ENCODE measurements around the gene STAC2. TPM values are rescaled to one million over a fixed set of nuclear protein-coding genes. Genes with fewer than 3 reads are reported as not detected.

Gene STAC2
- total RNA-seq, 1 experiment from 2014 or later: not detected

GRCh38 chr17:39173526-39174274, 52.0 kb downstream of the STAC2 start:
- CTCF ChIA-PET: interaction anchor here (0.7 to 7.6 kb wide), 19 partner anchors 8 to 277 kb away, joined by 3 to 148 read pairs (median 7); partner anchors contain the start of genes ARL5C, MED1 and RPL19
- no peak for TF ChIP-seq CTCF (IDR thresholded peaks at IDR 0.05; ENCODE audit: unreplicated experiment)
- H3K9me3 Mint-ChIP-seq (ENCODE audit: low read depth, unreplicated experiment): no peaks in the 10 kb centered on the region
- intact Hi-C loops (cut with micrococcal nuclease; ENCODE audit: unreplicated experiment): no loop called here
- H3K4me3 Mint-ChIP-seq (ENCODE audit: low read depth, unreplicated experiment): no peak overlapping the region
- H3K27me3 Mint-ChIP-seq (ENCODE audit: unreplicated experiment): peaks cover 5% of the 10 kb centered on the region
- no peak for DNase-seq
- H3K27ac Mint-ChIP-seq (ENCODE audit: unreplicated experiment): peak overlapping the region; percentile 14
- no TSS peak for BruUV-seq (replicated peaks)
- peaks cover 12% of the 10 kb centered on the region for H3K4me1 Mint-ChIP-seq (ENCODE audit: low read depth, unreplicated experiment)
- peaks cover 57% of the 10 kb centered on the region for H3K36me3 Mint-ChIP-seq (ENCODE audit: insufficient read depth, unreplicated experiment)

GRCh38 chr17:39173080-39173479, 52.7 kb downstream of the STAC2 start:
- Mint-ChIP-seq H3K4me1 (ENCODE audit: low read depth, unreplicated experiment) (peaks cover 6% of the 10 kb centered on the region), H3K27me3 (ENCODE audit: unreplicated experiment) (peaks cover 9% of the 10 kb centered on the region), H3K27ac (ENCODE audit: unreplicated experiment) (no peak overlapping the region), H3K9me3 (ENCODE audit: low read depth, unreplicated experiment) (no peaks in the 10 kb centered on the region), H3K4me3 (ENCODE audit: low read depth, unreplicated experiment) (no peak overlapping the region), H3K36me3 (ENCODE audit: insufficient read depth, unreplicated experiment) (peaks cover 51% of the 10 kb centered on the region)
- no peak for DNase-seq
- intact Hi-C loops (cut with micrococcal nuclease; ENCODE audit: unreplicated experiment): no loop called here
- BruUV-seq (replicated peaks): no TSS peak
- TF ChIP-seq CTCF (IDR thresholded peaks at IDR 0.05; ENCODE audit: unreplicated experiment): peak; percentile 12
- CTCF ChIA-PET: interaction anchor here (0.7 to 7.6 kb wide), 8 partner anchors 8 to 202 kb away, joined by 4 to 148 read pairs (median 8); partner anchors contain the start of gene ARL5C

- intact Hi-C loops (cut with micrococcal nuclease; ENCODE audit: unreplicated experiment): no loop called here
- CTCF ChIA-PET: interaction anchor here (0.9 to 2.1 kb wide), 4 partner anchors 10 to 189 kb away, joined by 3 to 7 read pairs (median 4); no protein-coding TSS in a partner anchor
- TF ChIP-seq CTCF (IDR thresholded peaks at IDR 0.05; ENCODE audit: unreplicated experiment): no peak
- BruUV-seq (replicated peaks): no TSS peak
- H3K27me3 Mint-ChIP-seq (ENCODE audit: unreplicated experiment): peaks cover 19% of the 10 kb centered on the region
- no peak overlapping the region for H3K4me3 Mint-ChIP-seq (ENCODE audit: low read depth, unreplicated experiment)
- H3K4me1 Mint-ChIP-seq (ENCODE audit: low read depth, unreplicated experiment): no peaks in the 10 kb centered on the region
- peaks cover 41% of the 10 kb centered on the region for H3K36me3 Mint-ChIP-seq (ENCODE audit: insufficient read depth, unreplicated experiment)
- H3K27ac Mint-ChIP-seq (ENCODE audit: unreplicated experiment): no peak overlapping the region
- no peak for DNase-seq
- H3K9me3 Mint-ChIP-seq (ENCODE audit: low read depth, unreplicated experiment): no peaks in the 10 kb centered on the region
These were observed 53.8 kb downstream of the STAC2 start for GRCh38 chr17:39171933-39172332.

GRCh38 chr17:39170558-39170957, 55.2 kb downstream of the STAC2 start:
- intact Hi-C loops (cut with micrococcal nuclease; ENCODE audit: unreplicated experiment): no loop called here

More at GRCh38 chr17:39170558-39170957, 55.2 kb downstream of the STAC2 start:
- no peak for TF ChIP-seq CTCF (IDR thresholded peaks at IDR 0.05; ENCODE audit: unreplicated experiment)
- Mint-ChIP-seq H3K4me3 (ENCODE audit: low read depth, unreplicated experiment) (no peak overlapping the region), H3K9me3 (ENCODE audit: low read depth, unreplicated experiment) (no peaks in the 10 kb centered on the region), H3K4me1 (ENCODE audit: low read depth, unreplicated experiment) (no peaks in the 10 kb centered on the region), H3K36me3 (ENCODE audit: insufficient read depth, unreplicated experiment) (peaks cover 30% of the 10 kb centered on the region), H3K27me3 (ENCODE audit: unreplicated experiment) (peaks cover 33% of the 10 kb centered on the region), H3K27ac (ENCODE audit: unreplicated experiment) (no peak overlapping the region)
- DNase-seq: no peak
- CTCF ChIA-PET: interaction anchor here (0.6 to 2.1 kb wide), 11 partner anchors 13 to 1682 kb away, joined by 3 to 8 read pairs (median 5); partner anchors contain the start of gene CDK12
- no TSS peak for BruUV-seq (replicated peaks)

Measured in Calu3 (cell line).